Measurements from ENCODE around the gene SLU7.

Gene SLU7

DNA sequence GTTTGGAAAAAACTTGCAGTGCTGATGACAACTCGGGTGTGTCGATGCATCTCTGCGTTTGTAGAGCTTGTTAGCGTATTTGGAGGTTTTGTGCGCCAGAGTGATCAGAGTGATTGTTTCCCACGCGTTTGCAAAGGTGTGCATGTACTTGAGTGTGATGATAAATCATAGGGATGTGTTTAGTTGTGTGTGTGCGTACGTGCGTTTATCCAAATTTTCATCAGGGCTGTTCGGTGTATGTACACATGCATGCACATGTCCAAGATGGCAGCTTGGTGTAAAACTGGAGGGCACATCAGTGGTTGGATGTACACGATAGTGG, 48.2 kb downstream of the SLU7 start:
- DNase-seq (ENCODE audit: low read depth), result no peak
- H3K4me3 ChIP-seq (ENCODE audit: low read depth, low read length), result no peak overlapping the region; the same call in 1 of the 2 replicates
- TF ChIP-seq, protein P1, sequence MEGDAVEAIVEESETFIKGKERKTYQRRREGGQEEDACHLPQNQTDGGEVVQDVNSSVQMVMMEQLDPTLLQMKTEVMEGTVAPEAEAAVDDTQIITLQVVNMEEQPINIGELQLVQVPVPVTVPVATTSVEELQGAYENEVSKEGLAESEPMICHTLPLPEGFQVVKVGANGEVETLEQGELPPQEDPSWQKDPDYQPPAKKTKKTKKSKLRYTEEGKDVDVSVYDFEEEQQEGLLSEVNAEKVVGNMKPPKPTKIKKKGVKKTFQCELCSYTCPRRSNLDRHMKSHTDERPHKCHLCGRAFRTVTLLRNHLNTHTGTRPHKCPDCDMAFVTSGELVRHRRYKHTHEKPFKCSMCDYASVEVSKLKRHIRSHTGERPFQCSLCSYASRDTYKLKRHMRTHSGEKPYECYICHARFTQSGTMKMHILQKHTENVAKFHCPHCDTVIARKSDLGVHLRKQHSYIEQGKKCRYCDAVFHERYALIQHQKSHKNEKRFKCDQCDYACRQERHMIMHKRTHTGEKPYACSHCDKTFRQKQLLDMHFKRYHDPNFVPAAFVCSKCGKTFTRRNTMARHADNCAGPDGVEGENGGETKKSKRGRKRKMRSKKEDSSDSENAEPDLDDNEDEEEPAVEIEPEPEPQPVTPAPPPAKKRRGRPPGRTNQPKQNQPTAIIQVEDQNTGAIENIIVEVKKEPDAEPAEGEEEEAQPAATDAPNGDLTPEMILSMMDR (IDR thresholded peaks at IDR 0.05; ENCODE audit: insufficient read depth, low read depth, low read length, missing control alignments), result no peak

DNA sequence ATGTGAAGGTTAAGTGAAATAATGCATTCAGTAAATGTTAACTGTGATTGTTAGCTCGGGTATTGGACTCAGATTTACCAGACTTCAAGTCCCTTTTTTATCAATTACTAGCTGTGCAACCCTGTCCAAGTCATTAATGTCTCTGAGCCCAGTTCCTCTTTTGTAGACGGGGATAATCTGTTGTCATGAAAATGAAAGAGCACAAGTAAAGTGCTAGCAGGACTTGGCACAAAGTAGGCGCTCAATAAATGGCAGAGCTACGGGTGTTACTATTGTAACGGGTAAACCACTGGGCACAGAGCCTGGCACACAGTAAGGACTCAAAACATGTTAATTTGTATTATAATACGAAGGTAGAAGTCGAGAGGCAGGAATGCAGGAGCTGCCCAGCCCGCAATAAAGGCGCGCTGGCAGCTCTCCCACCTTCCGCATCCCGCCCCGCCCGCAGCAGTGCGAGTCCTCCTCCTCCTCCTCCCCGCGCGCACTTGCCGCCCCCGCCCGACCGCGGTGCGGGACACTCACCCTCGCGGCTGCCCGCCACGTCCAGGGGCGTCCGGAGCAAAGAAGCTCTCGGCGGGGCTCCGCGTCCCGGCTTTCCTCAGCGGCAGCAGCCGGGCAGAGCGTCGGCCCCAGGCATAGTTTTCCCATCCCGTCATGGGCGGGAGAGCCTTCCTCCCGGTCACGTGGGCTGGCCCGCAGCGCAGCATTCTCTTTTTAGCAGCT, 48.7 kb downstream of the SLU7 start, which contains the start of gene C1QTNF2:
TSS of gene C1QTNF2 (minus strand) at position 637 of the 723 bp plus-strand sequence. CDS start 15,615 bp downstream, outside the sequence.
- H3K4me3 ChIP-seq (ENCODE audit: low read depth, low read length), result peak within 1 kb of the TSS; percentile 42
- DNase-seq (ENCODE audit: low read depth), result peak; percentile 17
- TF ChIP-seq, protein P1 (IDR thresholded peaks at IDR 0.05; ENCODE audit: insufficient read depth, low read depth, low read length, missing control alignments), result no peak

GRCh38 chr5:160367885-160368284, 51.0 kb downstream of the SLU7 start:
- no peak for DNase-seq (ENCODE audit: low read depth)

GRCh38 chr5:160367261-160367660, 51.6 kb downstream of the SLU7 start:
- no peak for DNase-seq (ENCODE audit: low read depth)
- TF ChIP-seq, protein P1 (IDR thresholded peaks at IDR 0.05; ENCODE audit: insufficient read depth, low read depth, low read length, missing control alignments), result no peak
- no peak overlapping the region for H3K4me3 ChIP-seq (ENCODE audit: low read depth, low read length)

More at GRCh38 chr5:160367885-160368284, 51.0 kb downstream of the SLU7 start:
- no peak overlapping the region for H3K4me3 ChIP-seq (ENCODE audit: low read depth, low read length)
- TF ChIP-seq, protein P1 (IDR thresholded peaks at IDR 0.05; ENCODE audit: insufficient read depth, low read depth, low read length, missing control alignments), result no peak

- H3K4me3 ChIP-seq (ENCODE audit: low read depth, low read length), result no peak overlapping the region
- TF ChIP-seq, protein P1 (IDR thresholded peaks at IDR 0.05; ENCODE audit: insufficient read depth, low read depth, low read length, missing control alignments), result no peak
- no peak for DNase-seq (ENCODE audit: low read depth)
Observed at GRCh38 chr5:160366230-160366629, 52.7 kb downstream of the SLU7 start.

DNA sequence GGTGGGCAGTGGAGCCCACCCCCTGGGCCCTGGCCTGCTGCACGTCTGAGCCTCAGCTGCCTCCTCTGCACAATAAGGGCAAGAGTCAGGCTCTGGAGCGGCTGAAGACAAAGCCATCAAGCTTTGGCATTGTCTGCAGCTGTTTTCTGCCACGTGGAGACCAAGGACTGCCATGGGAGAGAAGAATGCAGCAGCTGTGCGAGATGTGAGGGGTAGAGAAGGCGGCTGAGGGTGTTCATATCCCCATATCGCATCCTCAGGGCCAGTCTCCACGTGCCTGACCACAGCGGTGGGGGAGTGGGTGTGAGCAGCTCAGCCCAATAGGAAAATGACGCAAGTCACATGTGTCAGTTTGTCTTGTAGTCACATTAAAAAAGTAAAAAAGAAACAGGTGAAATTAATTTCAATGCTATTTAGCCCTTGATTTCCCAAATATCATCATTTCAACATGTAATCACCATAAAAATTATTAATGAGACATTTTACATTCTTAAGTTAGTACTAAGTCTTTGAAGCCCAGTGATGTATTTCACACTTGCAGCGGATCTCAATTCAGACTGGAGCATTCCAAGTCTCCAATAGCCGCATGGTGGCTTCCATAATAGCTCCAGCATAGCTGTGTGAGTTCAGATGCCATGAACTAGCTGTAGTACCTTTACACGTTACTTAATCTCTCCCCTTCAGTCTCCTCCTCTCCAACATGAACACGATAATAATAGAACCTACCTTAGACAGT, 55.1 kb downstream of the SLU7 start:
- DNase-seq (ENCODE audit: low read depth), result no peak
- no peak overlapping the region for H3K4me3 ChIP-seq (ENCODE audit: low read depth, low read length)
- TF ChIP-seq, protein P1 (IDR thresholded peaks at IDR 0.05; ENCODE audit: insufficient read depth, low read depth, low read length, missing control alignments), result no peak

Data from GM12865 (cell line).